Epidermal melanocyte (primary cell): Measurements from ENCODE around the gene TRIP12.
"Not testable (repeated sequence)": the region's sequence is repeated elsewhere in the genome, so short reads cannot be mapped to it uniquely, and the experiment has no call there.

Source experiments
- DNase-seq: peaks from one replicate; pipeline ENCODE4 v3.0.0; 2011; ENCODE audit warnings: low spot score; ENCODE audit not compliant: insufficient read length

Gene TRIP12

DNA sequence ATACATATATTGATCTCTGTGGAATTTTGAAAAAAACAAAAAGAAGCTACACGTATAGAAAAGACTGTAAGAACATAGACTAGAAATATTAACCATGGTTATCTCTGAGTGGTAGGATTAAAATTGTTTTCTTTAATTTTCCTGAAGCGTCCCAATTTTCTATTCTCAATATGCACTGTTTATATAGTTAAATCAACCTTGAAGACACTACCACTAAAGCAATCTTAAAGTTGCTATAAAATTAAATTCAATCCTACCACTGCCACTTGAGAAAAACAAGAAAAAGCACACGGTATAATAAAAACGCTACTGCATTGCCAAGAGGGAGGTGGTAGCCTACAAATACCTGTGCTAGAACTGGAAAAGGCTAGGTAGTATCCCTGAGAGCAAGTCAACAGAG is 47.2 kb downstream of the TRIP12 start:
- DNase-seq = no peak

DNA sequence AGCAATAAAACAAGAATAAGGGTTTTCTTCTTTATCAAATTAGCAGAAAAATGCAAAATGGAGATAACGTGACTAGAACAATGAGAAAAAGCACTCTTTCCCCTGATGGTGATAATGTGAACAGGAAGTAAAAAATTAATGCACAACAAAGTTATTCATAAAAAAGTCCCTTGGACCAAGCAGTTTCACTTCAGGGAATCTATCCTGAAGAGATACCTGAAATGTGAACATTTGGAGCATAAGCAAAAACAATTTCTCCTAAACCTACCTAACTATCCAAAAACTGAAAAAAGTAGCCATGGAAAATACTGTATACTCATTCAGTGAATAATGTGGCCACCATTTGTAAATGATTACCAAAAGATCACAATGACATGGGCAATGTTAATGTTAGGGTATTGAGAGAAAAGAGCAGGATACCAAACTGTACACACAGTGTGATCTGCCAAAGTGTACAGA is 48.7 kb downstream of the TRIP12 start:
- DNase-seq = no peak

DNA sequence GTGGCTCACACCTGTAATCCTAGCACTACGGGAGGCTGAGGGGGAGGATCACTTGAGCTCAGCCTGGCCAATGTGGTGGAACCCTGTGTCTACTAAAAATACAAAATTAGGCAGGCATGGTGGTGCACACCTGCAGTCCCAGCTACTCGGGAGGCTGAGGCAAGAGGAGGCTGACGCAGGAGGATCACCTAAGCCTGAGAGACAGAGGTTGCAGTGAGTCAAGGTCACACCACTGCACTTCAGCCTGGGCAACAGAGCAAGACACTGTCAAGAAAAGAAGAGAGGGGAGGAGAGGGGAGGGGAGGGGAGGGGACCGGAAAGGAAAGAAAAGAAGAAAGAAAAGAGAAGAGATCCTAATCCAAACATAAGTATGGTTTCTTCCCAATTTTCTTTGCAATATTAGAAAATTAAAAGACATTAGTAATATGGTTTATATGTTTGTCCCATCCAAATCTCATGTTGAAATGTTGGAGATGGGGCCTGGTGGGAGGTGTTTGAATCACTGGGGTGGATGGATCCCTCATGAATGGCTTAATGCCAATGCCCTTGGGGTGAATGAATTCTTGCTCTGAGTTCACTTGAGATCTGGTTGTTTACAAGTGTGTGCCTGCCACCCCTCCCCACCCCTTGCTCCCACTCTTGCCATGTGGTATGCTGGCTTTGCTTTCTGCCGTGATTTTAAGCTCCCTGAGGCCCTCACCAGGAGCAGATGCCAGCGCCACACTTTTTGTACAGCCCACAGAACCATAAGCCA is 50.7 kb downstream of the TRIP12 start:
- no peak for DNase-seq

DNA sequence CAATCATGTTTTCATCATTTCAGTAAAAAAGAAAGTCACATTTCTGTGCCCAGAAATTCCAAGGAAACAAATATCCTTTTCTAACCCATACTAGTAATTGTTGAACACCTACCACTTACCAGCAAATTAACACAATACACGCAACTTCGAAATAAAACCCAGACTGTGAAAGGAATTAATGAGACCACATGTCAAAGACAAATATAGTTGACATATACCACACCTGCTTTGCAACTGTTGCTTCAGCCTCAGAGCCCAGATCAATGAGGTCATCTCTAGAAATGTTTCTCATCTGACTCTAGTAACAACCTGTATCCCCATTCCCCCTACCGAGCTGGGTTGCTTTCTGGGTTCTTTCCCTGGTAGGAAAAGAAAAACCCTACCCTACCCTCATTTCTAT is 52.6 kb downstream of the TRIP12 start:
- no peak for DNase-seq

DNA sequence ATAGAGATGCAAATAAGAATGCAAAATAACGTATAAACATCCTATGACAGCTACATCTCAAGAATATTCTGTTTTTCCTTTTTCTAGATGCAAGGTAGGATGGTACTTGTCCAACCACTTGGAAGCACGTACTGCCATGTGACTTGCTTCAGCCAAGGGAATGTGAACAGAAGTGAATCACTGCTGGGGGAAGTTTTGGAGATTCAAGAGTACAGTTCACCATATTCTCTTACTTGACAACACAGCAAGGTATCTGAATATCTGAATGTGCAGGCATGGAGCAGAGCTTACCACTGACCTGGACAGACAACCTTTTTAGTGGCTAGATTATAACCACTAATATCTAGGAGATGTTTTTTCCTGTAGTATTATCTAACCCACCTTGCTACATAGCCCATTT is 53.0 kb downstream of the TRIP12 start:
- no peak for DNase-seq

DNA sequence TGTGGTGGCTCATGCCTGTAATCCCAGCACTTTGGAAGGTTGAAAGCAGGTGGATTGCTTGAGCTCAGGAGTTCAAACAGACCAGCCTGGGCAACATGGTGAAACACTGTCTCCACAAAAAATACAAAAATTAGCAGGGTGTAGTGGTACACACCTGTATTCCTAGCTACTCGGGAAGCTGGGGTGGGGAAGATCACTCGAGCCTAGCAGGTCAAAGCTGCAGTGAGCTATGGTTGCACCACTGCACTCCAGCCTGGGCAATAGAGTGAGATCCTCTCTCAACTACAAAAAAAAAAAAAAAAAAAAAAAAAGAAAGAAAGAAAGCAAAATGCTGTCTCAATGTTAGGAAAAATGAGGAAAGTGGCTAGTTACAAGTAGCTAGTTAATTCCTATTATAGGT is 56.8 kb downstream of the TRIP12 start:
- no peak for DNase-seq

DNA sequence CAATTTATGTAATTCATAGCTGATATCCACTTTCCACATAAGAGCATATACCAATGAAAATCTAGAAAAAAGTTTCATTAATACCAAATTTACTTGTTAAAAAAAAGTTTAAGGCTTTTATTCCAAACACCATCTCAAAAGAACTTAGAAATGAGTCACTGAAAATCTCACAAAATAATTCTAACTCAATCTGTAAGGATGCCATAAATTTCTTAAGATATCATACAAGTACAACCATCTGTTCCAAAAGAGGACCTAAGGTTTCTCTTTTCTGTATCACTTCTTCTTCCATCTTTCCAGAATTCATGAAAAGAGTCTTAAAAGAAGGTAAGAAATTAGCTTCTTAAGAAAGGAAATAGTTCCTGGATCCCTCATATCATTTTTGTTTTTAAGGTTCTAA is 60.4 kb downstream of the TRIP12 start:
- no peak for DNase-seq

DNA sequence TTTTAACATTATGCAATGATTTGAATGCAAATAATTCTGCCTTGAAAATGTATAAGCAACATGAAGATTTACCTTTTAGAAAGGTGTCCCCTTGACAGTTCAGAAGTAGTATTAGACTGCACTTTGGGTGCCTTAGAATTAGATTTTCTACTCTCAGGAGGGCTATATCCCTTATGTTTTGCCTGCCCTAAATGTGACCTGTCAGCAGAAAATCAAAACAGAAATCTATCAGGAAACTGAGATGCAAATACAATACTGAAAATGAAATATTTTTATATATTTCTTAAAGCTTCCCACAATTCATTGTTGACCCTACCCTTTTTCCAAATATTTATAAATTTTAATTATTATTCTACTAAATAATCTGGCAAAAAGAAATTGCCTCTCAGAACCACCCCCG is 61.5 kb downstream of the TRIP12 start:
- no peak for DNase-seq

DNA sequence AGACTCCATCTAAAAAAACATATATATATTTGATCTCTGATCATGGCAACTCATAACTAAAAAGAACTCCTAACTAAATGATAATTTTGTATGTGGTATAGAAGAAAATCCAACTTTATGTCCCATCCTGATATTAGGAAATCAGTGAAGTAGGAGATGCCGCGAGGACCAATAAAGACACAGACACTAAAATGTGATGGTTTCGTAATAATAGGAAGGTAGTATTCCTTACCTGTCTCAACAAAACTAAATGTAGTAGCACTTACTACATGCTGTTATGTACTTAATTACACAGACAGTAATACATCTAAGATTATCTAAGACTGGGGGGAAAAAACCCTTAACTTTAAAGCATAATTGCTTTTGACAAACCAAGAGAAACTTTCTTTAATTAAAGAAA is 63.5 kb downstream of the TRIP12 start:
- DNase-seq = no peak

DNA sequence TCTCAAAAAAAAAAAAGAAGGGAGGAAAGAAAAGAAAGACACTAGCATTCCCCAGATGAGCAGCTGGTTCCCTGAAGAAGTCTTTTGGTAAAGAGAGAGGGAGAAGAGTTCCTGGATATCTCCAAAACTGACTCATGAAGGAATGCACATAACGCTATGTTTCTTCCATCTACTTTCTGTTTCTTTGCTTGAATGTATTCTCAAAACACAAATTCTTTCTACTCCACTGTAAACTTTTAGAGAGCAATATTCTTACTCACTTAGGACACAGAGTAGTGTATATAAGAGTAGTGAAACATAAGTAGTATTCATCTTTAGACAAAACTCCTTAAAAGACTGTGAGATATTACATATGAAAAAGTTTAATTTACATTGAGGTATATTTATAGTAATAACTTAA is 64.2 kb downstream of the TRIP12 start:
- DNase-seq = no peak

DNA sequence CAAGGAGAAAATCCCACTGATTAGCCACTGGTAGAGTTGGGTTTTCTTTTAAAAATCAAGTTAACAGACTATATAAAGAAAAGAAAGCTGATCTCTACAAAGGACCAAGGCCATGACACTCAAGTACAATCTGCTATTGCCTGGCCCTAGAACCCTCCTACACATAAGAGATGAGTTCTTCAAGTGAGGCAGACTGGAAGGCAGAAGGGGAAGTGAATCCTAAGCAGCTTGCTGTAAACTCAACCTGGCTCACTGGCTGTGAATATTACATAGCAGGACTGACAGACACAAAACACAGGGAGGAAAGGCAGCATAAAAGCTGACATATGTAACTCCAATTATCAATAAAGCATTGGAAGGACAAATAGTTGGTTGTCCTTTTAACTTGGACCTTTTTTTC is 65.4 kb downstream of the TRIP12 start:
- no peak for DNase-seq

DNA sequence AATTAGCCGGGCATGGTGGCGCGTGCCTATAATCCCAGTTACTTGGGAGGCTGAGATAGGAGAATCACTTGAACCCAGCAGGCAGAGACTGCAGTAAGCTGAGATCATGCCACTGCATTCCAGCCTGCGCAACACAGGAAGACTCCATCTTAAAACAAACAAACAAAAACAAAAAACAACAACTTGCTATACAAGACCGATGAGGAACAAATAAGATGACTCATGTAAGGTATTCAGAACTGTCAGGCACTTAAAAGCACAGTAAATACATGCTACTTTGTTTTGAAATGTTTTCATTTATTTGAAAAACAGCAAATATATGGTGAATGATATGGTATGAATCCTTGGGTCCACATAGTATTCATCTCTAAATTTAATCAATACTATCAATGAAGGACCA is 66.7 kb downstream of the TRIP12 start:
- no peak for DNase-seq

DNA sequence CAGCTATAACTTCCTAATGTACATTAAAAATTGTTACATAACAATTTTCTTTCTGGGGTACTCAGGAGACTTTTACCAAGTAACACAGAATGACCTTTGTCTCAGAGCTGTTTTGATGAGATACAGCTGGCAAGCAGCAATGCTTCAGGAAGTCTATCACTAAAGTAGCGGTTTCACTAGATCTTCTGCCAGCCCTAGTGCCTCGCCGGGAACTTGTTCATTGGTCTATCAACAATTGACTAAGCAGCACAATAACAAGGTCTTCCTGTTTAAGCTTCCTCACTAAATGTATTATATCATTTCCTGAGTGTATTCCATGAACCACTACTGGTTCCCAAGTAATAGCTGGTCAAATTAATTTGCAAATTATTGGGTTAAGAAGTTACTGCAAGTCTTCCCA is 69.2 kb downstream of the TRIP12 start:
- DNase-seq = no peak

DNA sequence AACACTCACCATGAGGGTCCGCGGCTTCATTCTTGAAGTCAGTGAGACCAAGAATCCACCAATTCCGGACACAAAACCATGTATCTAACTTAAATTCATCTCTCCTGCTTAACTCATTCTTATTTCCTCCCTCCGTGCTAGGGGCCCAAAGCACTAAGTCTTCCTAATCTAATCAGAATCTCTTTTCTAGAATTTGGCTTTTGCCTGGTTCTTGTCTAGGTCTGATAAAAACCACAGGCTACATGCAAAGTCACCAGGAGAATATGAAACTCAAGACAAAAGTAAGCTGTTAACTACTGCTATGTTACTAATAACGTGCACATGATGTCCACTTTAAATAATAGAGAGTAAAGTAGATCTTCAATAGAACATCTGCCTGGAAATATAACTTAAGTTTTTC is 69.9 kb downstream of the TRIP12 start:
- no peak for DNase-seq

DNA sequence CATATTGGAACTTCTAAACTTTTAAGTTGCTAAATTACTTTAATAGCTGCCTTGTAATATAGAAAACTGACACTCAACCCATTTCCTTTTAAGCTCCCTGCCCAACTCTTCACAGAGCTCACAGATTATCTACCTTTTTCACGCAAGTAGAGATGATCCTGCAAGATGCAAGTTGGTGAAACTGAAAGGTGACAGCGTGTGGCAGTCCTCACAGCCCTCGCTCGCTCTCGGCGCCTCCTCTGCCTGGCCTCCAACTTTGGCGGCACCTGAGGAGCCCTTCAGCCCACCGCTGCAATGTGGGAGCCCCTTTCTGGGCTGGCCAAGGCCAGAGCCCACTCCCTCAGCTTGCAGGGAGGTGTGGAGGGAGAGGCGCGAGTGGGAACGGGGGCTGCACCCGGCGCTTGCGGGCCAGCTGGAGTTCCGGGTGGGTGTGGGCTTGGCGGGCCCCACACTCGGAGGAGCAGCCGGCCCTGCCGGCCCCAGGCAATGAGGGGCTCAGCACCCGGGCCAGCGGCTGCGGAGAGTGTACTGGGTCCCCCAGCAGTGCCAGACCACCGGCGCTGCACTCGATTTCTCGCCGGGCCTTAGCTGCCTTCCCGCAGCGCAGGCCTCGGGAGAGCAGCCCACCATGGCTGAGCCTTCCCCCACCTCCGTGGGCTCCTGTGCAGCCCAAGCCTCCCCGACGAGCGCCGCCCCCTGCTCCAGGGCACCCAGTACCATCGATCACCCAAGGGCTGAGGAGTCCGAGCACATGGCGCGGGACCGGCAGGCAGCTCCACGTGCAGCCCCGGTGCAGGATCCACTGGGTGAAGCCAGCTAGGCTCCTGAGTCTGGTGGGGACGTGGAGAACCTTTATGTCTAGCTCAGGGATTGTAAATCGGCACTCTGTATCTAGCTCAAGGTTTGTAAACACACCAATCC is 71.2 kb downstream of the TRIP12 start:
- not testable (repeated sequence) for DNase-seq

DNA sequence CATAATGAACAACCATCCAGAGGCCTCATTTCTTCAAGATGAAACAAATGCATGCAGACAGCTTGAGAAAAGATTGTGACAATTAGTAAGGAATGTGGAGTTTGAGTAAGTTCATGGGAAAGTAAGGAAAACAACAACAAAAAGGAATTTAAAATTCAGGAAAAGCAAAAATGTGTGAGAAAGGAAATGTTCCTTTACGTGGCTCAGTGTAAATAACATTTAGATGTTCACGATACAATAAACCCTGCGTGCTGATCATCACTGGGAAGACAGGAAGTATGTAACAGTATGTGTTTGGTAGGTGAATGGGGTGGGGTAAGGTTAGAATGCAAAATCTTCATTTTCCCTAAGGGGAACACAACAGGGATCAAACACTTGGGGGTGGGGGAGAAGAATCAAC is 72.7 kb downstream of the TRIP12 start:
- DNase-seq = no peak

DNA sequence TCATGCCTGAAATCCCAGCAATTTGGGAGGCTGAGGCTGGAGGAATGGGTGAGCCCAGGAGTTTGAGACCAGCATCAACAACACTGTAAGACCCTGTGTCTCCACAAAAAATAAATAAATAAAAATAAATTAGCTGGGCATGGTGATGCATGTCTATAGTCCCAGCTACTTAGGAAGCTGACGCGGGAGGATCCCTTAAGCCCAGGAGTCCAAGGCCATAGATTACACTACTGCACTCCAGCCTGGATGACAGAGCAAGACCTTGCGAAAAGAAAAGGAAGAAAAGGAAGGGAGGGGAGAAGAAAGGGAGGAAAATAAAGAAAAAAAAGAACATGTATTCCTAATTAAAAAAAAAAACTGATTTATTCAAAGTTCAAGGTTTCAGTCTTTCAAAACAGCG is 78.2 kb downstream of the TRIP12 start:
- DNase-seq = no peak

DNA sequence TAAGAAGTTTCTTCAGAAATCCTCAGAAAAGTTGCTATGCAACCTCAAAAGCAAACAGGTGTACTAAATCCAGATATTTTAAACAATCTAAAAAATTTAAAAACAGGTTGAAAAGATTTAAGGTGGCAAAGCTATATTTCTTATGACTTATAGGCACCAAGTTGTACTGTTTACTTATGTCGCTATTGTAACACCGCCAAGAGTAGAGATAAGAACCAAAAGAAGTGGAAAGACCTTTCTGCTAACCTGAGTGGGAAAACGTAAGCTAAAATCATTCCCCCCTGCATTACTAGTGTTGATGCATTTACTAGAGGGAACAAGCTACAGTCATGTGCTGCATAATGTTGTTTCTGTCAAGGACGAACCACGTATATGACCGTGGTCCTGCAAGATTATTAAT is 83.1 kb downstream of the TRIP12 start:
- DNase-seq = no peak

DNA sequence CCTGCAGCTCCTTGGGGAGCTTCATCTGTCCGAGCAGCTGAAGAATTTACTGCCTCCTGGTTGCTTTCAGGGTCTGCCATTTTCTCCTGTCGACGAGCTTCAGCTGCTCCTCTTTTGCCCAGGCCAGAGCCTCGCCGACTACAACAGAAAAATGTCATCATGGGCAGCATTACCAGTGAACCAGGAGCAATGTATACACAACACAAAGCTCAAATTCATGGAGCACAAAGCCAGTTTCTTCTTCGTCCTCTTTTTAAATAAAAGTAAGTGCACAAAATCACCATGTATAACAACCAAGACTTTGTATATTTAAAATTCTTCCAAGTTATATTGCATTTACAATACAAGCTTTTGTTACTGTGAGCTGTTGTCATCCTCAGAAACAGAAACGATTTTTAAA is 85.0 kb downstream of the TRIP12 start:
- no peak for DNase-seq

DNA sequence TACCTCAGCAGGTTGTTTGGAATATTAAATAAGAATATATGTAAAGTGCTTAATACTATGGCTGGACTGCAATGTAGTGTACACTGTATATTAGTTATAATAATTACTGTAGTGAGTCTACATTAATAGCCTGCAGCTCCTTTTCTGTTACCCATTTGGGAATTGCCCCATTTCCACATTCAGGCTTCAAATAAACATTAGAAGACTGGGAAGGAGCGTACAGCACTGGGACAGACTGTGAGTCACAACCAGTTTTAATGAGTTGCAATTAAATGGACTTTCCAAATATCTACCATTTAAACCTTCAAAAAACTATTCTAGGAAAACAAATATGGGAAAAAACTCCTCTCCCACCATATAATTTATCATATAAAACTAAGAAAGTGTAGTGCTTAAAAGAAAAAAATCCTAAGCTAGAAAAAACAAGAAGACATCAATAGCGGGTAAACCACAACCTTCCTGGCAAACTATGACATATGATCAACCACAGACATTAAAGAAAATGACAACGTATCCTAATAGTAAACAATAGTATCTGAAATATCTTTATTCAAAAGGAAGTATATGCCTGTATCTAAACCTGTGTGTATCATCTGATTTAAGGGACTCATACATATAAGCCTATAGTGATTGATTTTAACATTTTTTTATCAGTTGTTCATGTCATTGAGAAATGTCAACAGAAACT is 86.1 kb downstream of the TRIP12 start:
- DNase-seq = no peak

DNA sequence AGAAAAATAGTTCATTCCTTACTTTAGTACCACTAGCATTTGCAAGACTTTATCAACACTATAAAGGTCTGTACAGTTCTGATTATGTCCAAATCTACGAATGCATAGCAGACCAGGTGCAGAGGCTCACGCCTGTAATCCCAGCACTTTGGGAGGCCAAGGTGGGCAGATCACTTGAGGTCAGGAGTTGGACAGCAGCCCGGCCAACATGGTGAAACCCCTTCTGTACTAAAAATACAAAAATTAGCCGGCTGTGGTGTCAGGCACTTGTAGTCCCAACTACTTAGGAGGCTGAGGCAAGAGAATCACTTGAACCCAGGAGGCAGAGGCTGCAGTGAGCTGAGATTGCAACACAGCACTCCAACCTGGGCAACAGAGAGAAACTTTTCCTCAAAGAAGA is 87.4 kb downstream of the TRIP12 start:
- DNase-seq = not testable (repeated sequence)

DNA sequence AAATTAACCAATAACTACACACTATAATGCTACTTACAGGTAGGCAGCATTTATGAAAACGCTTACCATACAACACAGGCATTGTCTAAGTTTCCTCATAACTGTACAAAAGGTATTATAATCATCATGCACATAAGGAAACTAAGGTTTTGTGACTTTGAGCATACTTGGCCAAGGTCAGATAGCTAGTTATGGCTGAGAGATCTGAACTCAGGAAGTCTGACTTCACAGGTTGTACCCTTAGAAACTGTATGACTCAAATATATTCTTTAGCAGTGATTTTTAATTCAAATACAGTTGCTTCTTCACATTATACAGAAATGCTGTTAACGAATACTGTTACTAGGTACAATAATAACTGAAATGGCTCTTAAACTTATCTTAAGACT is 89.3 kb downstream of the TRIP12 start:
- DNase-seq = no peak
